Suprapubic skin (tissue), 4 donors: ENCODE results near the gene CFAP46. TPM values are rescaled to one million over a fixed set of nuclear protein-coding genes. Genes with fewer than 3 reads are reported as not detected.

Experiments used
- DNase-seq, 2 donors: peaks; one replicate each; pipeline ENCODE4 v3.0.0-alpha.2; 2019; ENCODE audit warnings: low spot score in 2 of 2
- H3K27ac ChIP-seq: fragments of 200-600 bp; sonication (generic); one replicate; pipeline ENCODE4 v1.5.1; 2019
- H3K27me3 ChIP-seq: fragments of 200-600 bp; sonication (generic); one replicate; pipeline ENCODE4 v1.5.1; 2019
- H3K36me3 ChIP-seq: fragments of 200-600 bp; sonication (generic); one replicate; pipeline ENCODE4 v1.5.1; 2019
- H3K4me1 ChIP-seq: fragments of 200-600 bp; sonication (generic); one replicate; pipeline ENCODE4 v1.5.1; 2019
- H3K4me3 ChIP-seq: fragments of 200-600 bp; sonication (generic); one replicate; pipeline ENCODE4 v1.5.1; 2019; ENCODE audit warnings: mild to moderate bottlenecking
- H3K9me3 ChIP-seq: fragments of 200-600 bp; sonication (generic); one replicate; pipeline ENCODE4 v1.5.1; 2019
- EP300 ChIP-seq: sonication (generic); formaldehyde crosslinking; IDR thresholded peaks from one replicate; pipeline ENCODE4 v1.6.1; 2017; ENCODE audit warnings: antibody characterized with exemption
- POLR2A ChIP-seq, 2 donors: fragments of 450-650 bp; IDR thresholded peaks; one replicate each; pipeline ENCODE4 v1.6.1; 2017; ENCODE audit warnings: antibody characterized with exemption in 2 of 2, mild to moderate bottlenecking in 2 of 2, moderate library complexity in 2 of 2
- POLR2AphosphoS5 ChIP-seq, 3 donors: sonication (generic); formaldehyde crosslinking; IDR thresholded peaks; one replicate each; pipeline ENCODE4 v1.6.1; 2017; ENCODE audit warnings: antibody characterized with exemption in 3 of 3
- WGBS: methylation state at CpG from one replicate; pipeline ENCODE4 v1.1.5; 2018; 5-methylcytosine and 5-hydroxymethylcytosine counted together
- total RNA-seq, 4 donors: library from RNA; depleted of rRNA; stranded (reverse); fragments of >200 nt; gene quantifications; one replicate each; pipeline ENCODE4 v1.1.0, GENCODE V29; 2016
- TF ChIP-seq, protein P1 (sequence below), 2 donors: fragments of 200-600 bp in 1 of 2; fragments of 450-650 bp in 1 of 2; sonication (generic) in 1 of 2; IDR thresholded peaks; one replicate each; pipeline ENCODE4 v1.5.1; 2016 to 2019; ENCODE audit warnings: antibody characterized with exemption in 2 of 2, mild to moderate bottlenecking in 1 of 2, moderate library complexity in 1 of 2

The CFAP46 gene
- total RNA-seq, 4 donors from 2014 or later: 0.11 to 0.21 TPM; not detected in 2

- no peaks in the 10 kb centered on the region for H3K9me3 ChIP-seq
- peaks cover 2% of the 10 kb centered on the region for H3K4me1 ChIP-seq
- H3K4me3 ChIP-seq: no peak overlapping the region
- TF ChIP-seq POLR2AphosphoS5 (IDR thresholded peaks at IDR 0.05): no peak
- no peak for TF ChIP-seq POLR2A (IDR thresholded peaks at IDR 0.05)
- no peak for TF ChIP-seq EP300
- TF ChIP-seq, protein P1, sequence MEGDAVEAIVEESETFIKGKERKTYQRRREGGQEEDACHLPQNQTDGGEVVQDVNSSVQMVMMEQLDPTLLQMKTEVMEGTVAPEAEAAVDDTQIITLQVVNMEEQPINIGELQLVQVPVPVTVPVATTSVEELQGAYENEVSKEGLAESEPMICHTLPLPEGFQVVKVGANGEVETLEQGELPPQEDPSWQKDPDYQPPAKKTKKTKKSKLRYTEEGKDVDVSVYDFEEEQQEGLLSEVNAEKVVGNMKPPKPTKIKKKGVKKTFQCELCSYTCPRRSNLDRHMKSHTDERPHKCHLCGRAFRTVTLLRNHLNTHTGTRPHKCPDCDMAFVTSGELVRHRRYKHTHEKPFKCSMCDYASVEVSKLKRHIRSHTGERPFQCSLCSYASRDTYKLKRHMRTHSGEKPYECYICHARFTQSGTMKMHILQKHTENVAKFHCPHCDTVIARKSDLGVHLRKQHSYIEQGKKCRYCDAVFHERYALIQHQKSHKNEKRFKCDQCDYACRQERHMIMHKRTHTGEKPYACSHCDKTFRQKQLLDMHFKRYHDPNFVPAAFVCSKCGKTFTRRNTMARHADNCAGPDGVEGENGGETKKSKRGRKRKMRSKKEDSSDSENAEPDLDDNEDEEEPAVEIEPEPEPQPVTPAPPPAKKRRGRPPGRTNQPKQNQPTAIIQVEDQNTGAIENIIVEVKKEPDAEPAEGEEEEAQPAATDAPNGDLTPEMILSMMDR (IDR thresholded peaks at IDR 0.05): no peak
- H3K27me3 ChIP-seq: peaks cover 42% of the 10 kb centered on the region
- no peaks in the 10 kb centered on the region for H3K36me3 ChIP-seq
- peak in 1 of 2 donors; percentile 6 for DNase-seq
- WGBS: 57% methylated on average over 5 of the region's 5 CpGs
- no peak overlapping the region for H3K27ac ChIP-seq
Measured at GRCh38 chr10:132953428-132953827, 11.1 kb upstream of the CFAP46 start.

GRCh38 chr10:132951926-132952325 is 9.6 kb upstream of the CFAP46 start:
- Histone ChIP-seq H3K27ac (no peak overlapping the region), H3K36me3 (no peaks in the 10 kb centered on the region), H3K27me3 (peaks cover 35% of the 10 kb centered on the region), H3K4me3 (no peak overlapping the region), H3K4me1 (no peaks in the 10 kb centered on the region), H3K9me3 (no peaks in the 10 kb centered on the region)
- DNase-seq: no peak
- 60% methylated on average over 7 of the region's 12 CpGs for WGBS
- TF ChIP-seq, protein P1 (IDR thresholded peaks at IDR 0.05): no peak
- no peak for TF ChIP-seq POLR2A (IDR thresholded peaks at IDR 0.05)
- no peak for TF ChIP-seq POLR2AphosphoS5 (IDR thresholded peaks at IDR 0.05)
- no peak for TF ChIP-seq EP300

GRCh38 chr10:132948351-132948750 is 6.0 kb upstream of the CFAP46 start:
- Histone ChIP-seq H3K4me3 (no peak overlapping the region), H3K27me3 (peaks cover 53% of the 10 kb centered on the region), H3K36me3 (no peaks in the 10 kb centered on the region), H3K27ac (no peak overlapping the region), H3K4me1 (no peaks in the 10 kb centered on the region), H3K9me3 (no peaks in the 10 kb centered on the region)
- TF ChIP-seq EP300 (no peak), POLR2AphosphoS5 (IDR thresholded peaks at IDR 0.05) (no peak)
- WGBS: 92% methylated on average over 10 of the region's 10 CpGs
- DNase-seq: no peak

GRCh38 chr10:132947843-132948242 is 5.5 kb upstream of the CFAP46 start:
- DNase-seq: no peak
- Histone ChIP-seq H3K4me3 (no peak overlapping the region), H3K36me3 (no peaks in the 10 kb centered on the region), H3K27ac (no peak overlapping the region), H3K27me3 (peaks cover 53% of the 10 kb centered on the region), H3K4me1 (peaks cover 3% of the 10 kb centered on the region), H3K9me3 (no peaks in the 10 kb centered on the region)
- WGBS: 69% methylated on average over 6 of the region's 6 CpGs
- TF ChIP-seq POLR2AphosphoS5 (IDR thresholded peaks at IDR 0.05) (no peak), POLR2A (IDR thresholded peaks at IDR 0.05) (no peak), EP300 (no peak)
- TF ChIP-seq, protein P1 (IDR thresholded peaks at IDR 0.05): no peak

- H3K9me3 ChIP-seq: no peaks in the 10 kb centered on the region
- H3K27me3 ChIP-seq: peaks cover 53% of the 10 kb centered on the region
- WGBS: 56% methylated on average over 5 of the region's 5 CpGs
- no peak for DNase-seq
- peaks cover 12% of the 10 kb centered on the region for H3K4me1 ChIP-seq
- H3K36me3 ChIP-seq: no peaks in the 10 kb centered on the region
- no peak overlapping the region for H3K27ac ChIP-seq
- H3K4me3 ChIP-seq: no peak overlapping the region
- TF ChIP-seq, protein P1 (IDR thresholded peaks at IDR 0.05): no peak
- TF ChIP-seq POLR2AphosphoS5 (IDR thresholded peaks at IDR 0.05) (no peak), POLR2A (IDR thresholded peaks at IDR 0.05) (no peak), EP300 (no peak)
Measured at GRCh38 chr10:132946806-132947546, 4.6 kb upstream of the CFAP46 start.
